PC-3 (cell line): ENCODE results near the gene TNC. TPM values are rescaled to one million over a fixed set of nuclear protein-coding genes. Genes with fewer than 3 reads are reported as not detected.

Source experiments
- ATAC-seq: fragments of 200-7000 bp; cut with Tn5 transposase; 2 replicates; pipeline ENCODE4 v1.9.1; 2020; ENCODE audit warnings: mild to moderate bottlenecking, moderate library complexity
- BruUV-seq: library from RNA; stranded (reverse); fragments of 400-500 nt; replicated peaks from 2 replicates; lab custom pipeline; 2021; lab: Mats Ljungman, UMichigan
- CTCF ChIA-PET: fragments of 300-600 bp; sonication (Branson Sonifier 250); formaldehyde crosslinking; loops from one replicate; lab custom pipeline; 2022; ENCODE audit warnings: antibody characterized with exemption; lab: Charles Lee
- POLR2A ChIA-PET: fragments of 300-600 bp; sonication (Branson Sonifier 250); formaldehyde crosslinking; loops from one replicate; lab custom pipeline; 2022; ENCODE audit warnings: antibody characterized with exemption; ENCODE audit not compliant: unreplicated experiment; lab: Charles Lee
- DNase-seq: peaks from one replicate; pipeline ENCODE4 v3.0.0-alpha.2; 2015
- H2AFZ ChIP-seq: fragments of 300-600 bp; sonication (generic); 2 replicates; pipeline ENCODE4 v1.6.0; 2016; ENCODE audit warnings: antibody characterized with exemption, low read length
- H3F3A ChIP-seq: fragments of 300-600 bp; sonication (generic); one replicate; pipeline ENCODE4 v1.6.0; 2017; ENCODE audit warnings: antibody characterized with exemption, low read length, control low read depth, mild to moderate bottlenecking; ENCODE audit not compliant: unreplicated experiment
- H3K27ac ChIP-seq: fragments of 300-600 bp; sonication (generic); 2 replicates; pipeline ENCODE4 v1.5.1; 2016; ENCODE audit warnings: mild to moderate bottlenecking, low read length
- H3K27me3 ChIP-seq: fragments of 300-600 bp; sonication (generic); 2 replicates; pipeline ENCODE4 v1.6.1; 2016; ENCODE audit warnings: low read length, mixed read lengths
- H3K36me3 ChIP-seq: fragments of 300-600 bp; sonication (generic); 2 replicates; pipeline ENCODE4 v1.6.1; 2016; ENCODE audit warnings: low read depth, mixed run types, low read length, mixed read lengths
- H3K4me1 ChIP-seq: fragments of 300-600 bp; sonication (generic); 2 replicates; pipeline ENCODE4 v1.5.1; 2016; ENCODE audit warnings: low read length; ENCODE audit not compliant: insufficient read depth
- H3K4me2 ChIP-seq: fragments of 300-600 bp; sonication (generic); 2 replicates; pipeline ENCODE4 v1.6.0; 2016; ENCODE audit warnings: low read length
- H3K4me3 ChIP-seq: fragments of 300-600 bp; sonication (generic); 2 replicates; pipeline ENCODE4 v1.5.1; 2016; ENCODE audit warnings: mild to moderate bottlenecking, low read length, mixed read lengths
- H3K79me2 ChIP-seq: fragments of 300-600 bp; sonication (generic); 2 replicates; pipeline ENCODE4 v1.6.1; 2017; ENCODE audit warnings: low read length, mixed read lengths
- H3K9ac ChIP-seq: fragments of 300-600 bp; sonication (generic); 2 replicates; pipeline ENCODE4 v1.6.0; 2016; ENCODE audit warnings: mild to moderate bottlenecking, low read length
- H3K9me2 ChIP-seq: fragments of 300-600 bp; sonication (generic); replicated peaks from 2 replicates; pipeline ENCODE4 v1.6.1; 2016; ENCODE audit warnings: mixed run types, low read length, mixed read lengths
- H3K9me3 ChIP-seq: fragments of 300-600 bp; sonication (generic); 2 replicates; pipeline ENCODE4 v1.6.1; 2016; ENCODE audit warnings: low read length, mixed read lengths
- H4K20me1 ChIP-seq: fragments of 300-600 bp; sonication (generic); 2 replicates; pipeline ENCODE4 v1.6.1; 2016; ENCODE audit warnings: low read length, mixed read lengths
- CTCF ChIP-seq: fragments of 300-600 bp; sonication (generic); conservative IDR thresholded peaks from 2 replicates; pipeline ENCODE4 v1.5.1; 2017; ENCODE audit warnings: antibody characterized with exemption, low read depth, mild to moderate bottlenecking, low read length
- EZH2 ChIP-seq: fragments of 300-600 bp; sonication (generic); IDR thresholded peaks from one replicate; pipeline ENCODE4 v1.6.1; 2017; ENCODE audit warnings: antibody characterized with exemption, mild to moderate bottlenecking, low read length; ENCODE audit not compliant: unreplicated experiment
- EZH2phosphoT487 ChIP-seq: fragments of 300-600 bp; sonication (generic); IDR thresholded peaks from 2 replicates; pipeline ENCODE4 v1.6.1; 2018; ENCODE audit warnings: mild to moderate bottlenecking, antibody characterized with exemption, low read length, borderline replicate concordance
- intact Hi-C: fragments of 100-400 bp; cut with micrococcal nuclease; formaldehyde crosslinking; loops from 2 replicates; pipeline ENCODE4 v1.9.0; 2023
- total RNA-seq: library from RNA; depleted of rRNA; stranded (reverse); fragments of >200 nt; gene quantifications from 2 replicates; pipeline ENCODE4 v1.2.3, GENCODE V29; 2014

The TNC gene
- total RNA-seq, 1 experiment from 2014 or later: 60.1 TPM

GRCh38 chr9:115034801-115035200, 83.2 kb downstream of the TNC start:
- DNase-seq (no peak), ATAC-seq (no peak)
- Histone ChIP-seq H3K9ac (no peak overlapping the region), H3K4me1 (no peaks in the 10 kb centered on the region), H3K4me3 (no peak overlapping the region), H3F3A (no peaks in the 10 kb centered on the region), H4K20me1 (no peaks in the 10 kb centered on the region), H3K36me3 (no peaks in the 10 kb centered on the region), H2AFZ (no peak overlapping the region), H3K4me2 (no peak overlapping the region), H3K9me2 (no peaks in the 10 kb centered on the region), H3K9me3 (no peaks in the 10 kb centered on the region), H3K79me2 (no peaks in the 10 kb centered on the region), H3K27ac (no peak overlapping the region), H3K27me3 (no peaks in the 10 kb centered on the region)
- BruUV-seq: no TSS peak
- POLR2A ChIA-PET: no interaction called here
- intact Hi-C loops: no loop called here
- TF ChIP-seq CTCF (no peak), EZH2phosphoT487 (no peak), EZH2 (no peak)
- CTCF ChIA-PET: no interaction called here

- Histone ChIP-seq H3K9me3 (no peaks in the 10 kb centered on the region), H3K4me3 (no peak overlapping the region), H3K4me1 (peaks cover 4% of the 10 kb centered on the region; the same call in 1 of the 2 replicates), H3K9me2 (no peaks in the 10 kb centered on the region), H3K27me3 (no peaks in the 10 kb centered on the region), H3F3A (no peaks in the 10 kb centered on the region), H3K79me2 (no peaks in the 10 kb centered on the region), H3K9ac (no peak overlapping the region), H2AFZ (no peak overlapping the region), H3K27ac (no peak overlapping the region), H3K4me2 (no peak overlapping the region), H4K20me1 (no peaks in the 10 kb centered on the region), H3K36me3 (no peaks in the 10 kb centered on the region)
- TF ChIP-seq EZH2phosphoT487: no peak
- no peak for TF ChIP-seq CTCF
- TF ChIP-seq EZH2: no peak
- intact Hi-C loops: no loop called here
- no TSS peak for BruUV-seq
- DNase-seq: no peak
- ChIA-PET POLR2A (no interaction called here), CTCF (no interaction called here)
- no peak for ATAC-seq
Observed at GRCh38 chr9:115033800-115034199, 84.2 kb downstream of the TNC start.

- Histone ChIP-seq H3K27ac (no peak overlapping the region), H3K79me2 (no peaks in the 10 kb centered on the region), H2AFZ (no peak overlapping the region), H3K36me3 (no peaks in the 10 kb centered on the region), H4K20me1 (no peaks in the 10 kb centered on the region), H3K9ac (no peak overlapping the region), H3K4me2 (no peak overlapping the region), H3K9me2 (no peaks in the 10 kb centered on the region), H3K4me3 (no peak overlapping the region), H3K9me3 (no peaks in the 10 kb centered on the region), H3K27me3 (no peaks in the 10 kb centered on the region), H3K4me1 (peaks cover 4% of the 10 kb centered on the region; the same call in 1 of the 2 replicates), H3F3A (no peaks in the 10 kb centered on the region)
- CTCF ChIA-PET: no interaction called here
- no peak for ATAC-seq
- BruUV-seq: no TSS peak
- no peak for DNase-seq
- POLR2A ChIA-PET: no interaction called here
- intact Hi-C loops: no loop called here
- TF ChIP-seq CTCF (no peak), EZH2 (no peak), EZH2phosphoT487 (no peak)
Observed at GRCh38 chr9:115032296-115032695, 85.7 kb downstream of the TNC start.
